Measurements from ENCODE around the gene TNFSF9.

DNA sequence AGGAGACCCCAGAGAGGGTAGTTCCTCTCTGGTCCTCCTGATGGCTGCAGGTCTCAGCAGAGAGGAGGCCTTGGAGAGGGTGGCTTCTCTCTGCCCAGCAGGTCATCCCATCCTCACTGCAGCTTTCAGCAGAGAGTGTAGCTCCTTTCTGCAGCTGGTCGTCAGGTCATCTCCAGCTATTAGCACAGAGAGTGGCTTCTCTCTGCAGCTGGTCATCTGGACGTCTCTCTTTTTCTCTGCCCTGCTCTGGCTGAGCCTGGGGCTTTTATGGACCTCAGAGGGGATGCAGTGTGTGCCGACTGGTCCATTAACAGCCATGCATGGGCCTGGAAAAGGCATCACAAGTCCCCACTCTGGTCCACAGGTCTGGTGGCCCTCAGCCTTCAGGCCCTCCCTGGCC, 20.3 kb downstream of the TNFSF9 start:
- TF ChIP-seq, protein P1, sequence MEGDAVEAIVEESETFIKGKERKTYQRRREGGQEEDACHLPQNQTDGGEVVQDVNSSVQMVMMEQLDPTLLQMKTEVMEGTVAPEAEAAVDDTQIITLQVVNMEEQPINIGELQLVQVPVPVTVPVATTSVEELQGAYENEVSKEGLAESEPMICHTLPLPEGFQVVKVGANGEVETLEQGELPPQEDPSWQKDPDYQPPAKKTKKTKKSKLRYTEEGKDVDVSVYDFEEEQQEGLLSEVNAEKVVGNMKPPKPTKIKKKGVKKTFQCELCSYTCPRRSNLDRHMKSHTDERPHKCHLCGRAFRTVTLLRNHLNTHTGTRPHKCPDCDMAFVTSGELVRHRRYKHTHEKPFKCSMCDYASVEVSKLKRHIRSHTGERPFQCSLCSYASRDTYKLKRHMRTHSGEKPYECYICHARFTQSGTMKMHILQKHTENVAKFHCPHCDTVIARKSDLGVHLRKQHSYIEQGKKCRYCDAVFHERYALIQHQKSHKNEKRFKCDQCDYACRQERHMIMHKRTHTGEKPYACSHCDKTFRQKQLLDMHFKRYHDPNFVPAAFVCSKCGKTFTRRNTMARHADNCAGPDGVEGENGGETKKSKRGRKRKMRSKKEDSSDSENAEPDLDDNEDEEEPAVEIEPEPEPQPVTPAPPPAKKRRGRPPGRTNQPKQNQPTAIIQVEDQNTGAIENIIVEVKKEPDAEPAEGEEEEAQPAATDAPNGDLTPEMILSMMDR (IDR thresholded peaks at IDR 0.05) = no peak
- TF ChIP-seq EP300 (IDR thresholded peaks at IDR 0.05) = no peak
- TF ChIP-seq POLR2AphosphoS5 (IDR thresholded peaks at IDR 0.05) = no peak
- TF ChIP-seq POLR2A (IDR thresholded peaks at IDR 0.05; ENCODE audit: low read depth) = no peak

All from esophagus muscularis mucosa (tissue), 4 donors.